NOMO-1 treated with dmso at 0.1 percent for 144 hours (cell line): ENCODE measurements around the gene OSCP1.
A peak's percentile ranks its signal among the peaks of the same experiment; 100 is the strongest.

ENCODE experiments used
- DNase-seq: peaks from one replicate; lab custom pipeline; 2025; ENCODE audit not compliant: unreplicated experiment; lab: John Stamatoyannopoulos, UW

Gene OSCP1

DNA sequence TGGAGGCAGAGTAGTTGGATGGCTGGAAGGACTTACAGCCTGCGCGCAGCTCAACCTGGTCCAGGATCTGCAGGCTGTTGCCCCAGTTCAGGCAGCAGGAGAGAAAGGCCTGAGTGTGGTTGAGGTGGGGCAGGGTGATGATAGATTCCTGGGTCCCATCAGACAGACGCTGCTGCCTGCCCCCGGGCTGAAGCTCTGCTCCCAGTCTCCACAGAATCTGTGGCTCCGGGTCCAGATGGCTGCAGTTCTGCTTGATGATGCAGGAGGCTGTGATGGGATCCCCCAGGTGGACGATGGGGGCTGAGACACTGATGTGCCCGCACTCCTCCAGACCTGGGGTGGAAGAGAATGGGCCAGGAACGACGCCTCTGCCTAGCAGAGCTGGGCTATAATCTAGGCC lies 25.1 kb upstream of the OSCP1 start:
- DNase-seq: no peak

DNA sequence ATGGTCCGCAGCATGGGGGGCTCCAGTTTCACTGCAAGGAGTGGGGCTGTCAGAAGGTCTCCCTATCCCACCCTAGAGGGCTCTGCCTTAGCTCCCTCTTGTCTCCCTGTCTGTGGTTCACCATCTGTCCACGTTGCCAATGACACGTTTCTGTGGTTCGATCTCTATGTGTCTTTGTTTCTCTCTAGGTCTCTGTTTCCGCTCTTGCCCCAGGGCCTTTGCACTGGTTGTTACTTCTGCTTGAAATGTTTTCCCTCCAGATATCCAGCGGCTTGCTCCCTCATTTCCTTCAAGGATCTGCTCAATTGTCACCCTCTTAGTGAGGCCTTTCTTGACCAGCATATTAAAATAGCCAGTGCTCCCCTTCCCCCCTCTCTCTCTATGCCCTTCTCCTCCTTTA lies 22.4 kb upstream of the OSCP1 start:
- DNase-seq: no peak

DNA sequence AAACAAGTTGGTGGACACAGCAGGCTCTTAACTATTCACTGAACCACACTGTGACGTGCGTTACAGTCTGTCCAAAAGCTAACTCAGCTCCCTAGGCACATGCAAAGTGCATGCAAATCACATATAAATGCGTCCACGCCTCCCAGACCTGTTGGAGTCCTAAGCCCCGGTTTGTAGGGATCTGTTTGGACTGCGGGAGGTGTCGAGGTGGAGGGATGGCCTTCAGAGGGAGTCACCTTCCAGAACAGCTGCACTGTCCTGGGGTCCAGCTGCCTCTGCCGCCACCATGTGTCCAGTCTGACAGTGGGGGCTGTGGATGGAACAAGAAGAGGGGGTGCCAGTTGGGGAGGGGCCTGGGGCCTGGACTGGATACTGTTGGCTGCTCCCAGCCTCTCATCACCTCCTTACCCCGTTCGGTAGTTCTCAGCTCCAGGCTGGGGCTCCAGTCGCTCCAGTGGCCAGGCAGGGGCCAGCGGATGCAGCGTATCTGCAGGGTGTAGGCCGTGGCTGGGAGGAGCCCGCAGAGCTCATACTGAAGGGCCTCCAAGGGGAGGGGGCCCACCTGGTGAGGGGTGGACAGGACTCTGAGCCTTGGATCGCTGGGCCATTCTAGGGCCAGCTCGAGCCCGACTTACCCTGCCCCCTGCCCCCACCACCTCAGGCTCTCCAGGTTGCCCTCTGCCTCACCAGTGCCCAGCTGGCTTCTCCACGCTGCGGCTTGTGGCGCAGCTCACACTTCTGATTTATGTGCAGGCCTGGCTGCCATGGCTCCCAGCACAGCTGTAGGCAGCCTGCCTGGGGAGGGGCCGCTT lies 21.8 kb upstream of the OSCP1 start:
- no peak for DNase-seq

DNA sequence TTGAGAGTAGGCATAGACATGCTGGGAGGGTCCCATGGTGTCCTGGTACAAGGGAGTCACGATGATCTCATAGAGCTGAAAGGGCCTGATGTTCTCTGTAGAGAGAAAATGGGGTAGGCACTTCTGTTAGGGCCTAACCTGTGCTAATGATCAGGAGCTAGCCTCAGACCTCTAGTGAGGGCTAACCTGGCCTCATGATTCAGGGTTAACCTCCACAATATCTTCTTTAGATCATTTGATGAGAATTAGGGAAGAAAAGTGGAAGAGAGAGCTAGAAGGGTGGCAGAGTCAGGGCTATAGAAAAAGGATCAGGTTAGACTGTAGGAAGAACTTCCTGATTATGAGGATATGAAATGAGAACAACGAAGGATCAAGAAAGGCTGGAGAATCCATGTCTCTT lies 18.9 kb upstream of the OSCP1 start:
- no peak for DNase-seq

DNA sequence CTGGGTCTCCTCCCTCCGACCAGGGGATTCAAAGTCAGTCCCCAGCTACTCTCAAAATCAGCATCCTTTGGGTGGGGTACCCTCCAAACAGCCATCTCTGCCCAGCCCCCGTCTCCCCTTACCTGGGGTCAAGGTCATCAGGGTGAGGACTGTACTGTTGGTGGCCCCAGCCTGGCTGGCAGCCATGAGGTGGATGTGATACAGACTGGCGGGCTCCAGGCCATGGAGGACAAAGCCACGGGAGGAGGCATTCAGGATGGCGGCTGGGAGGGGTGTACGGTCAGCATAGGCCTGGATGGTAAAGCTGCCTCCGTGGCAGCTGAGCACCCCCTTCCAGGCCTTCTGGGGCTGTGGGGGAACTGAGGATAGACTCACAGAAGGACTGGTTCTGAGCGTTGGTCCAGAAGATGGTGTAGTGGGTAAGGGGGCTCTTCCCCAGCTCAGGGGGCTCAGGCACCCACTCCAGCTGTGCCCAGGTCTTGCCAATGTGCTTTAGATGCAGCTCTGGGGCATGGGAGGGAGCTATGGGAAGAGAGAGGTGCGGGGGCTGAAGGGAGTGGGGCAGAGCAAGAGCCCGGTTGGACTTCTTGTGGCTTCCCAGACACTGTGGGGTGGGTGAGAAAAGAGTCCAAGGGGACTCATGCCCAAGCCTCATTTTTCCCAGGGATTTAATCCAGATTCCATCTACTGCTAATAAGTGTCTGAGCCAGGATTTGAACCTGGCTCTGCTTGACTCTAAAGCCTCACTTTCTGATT lies 17.6 kb upstream of the OSCP1 start:
- no peak for DNase-seq

DNA sequence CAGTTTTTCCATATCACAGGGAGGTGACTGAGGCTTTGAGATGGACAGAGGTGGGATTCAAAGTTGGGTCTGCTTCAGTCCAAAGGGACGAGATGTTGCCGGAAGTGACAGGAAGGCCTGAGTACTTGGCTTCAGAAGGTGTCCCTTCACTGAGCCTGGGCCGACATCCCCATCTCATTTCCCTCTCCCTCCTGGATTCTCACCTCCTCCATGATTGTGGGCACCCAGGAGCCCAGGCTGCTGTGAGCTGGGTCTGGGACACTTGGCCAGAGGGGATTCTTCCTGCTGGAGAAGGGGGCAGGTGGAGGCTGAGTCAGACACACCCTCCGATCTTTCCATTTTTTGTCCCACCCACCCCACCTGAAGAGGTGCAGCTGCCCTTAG lies 16.8 kb upstream of the OSCP1 start:
- DNase-seq: no peak

DNA sequence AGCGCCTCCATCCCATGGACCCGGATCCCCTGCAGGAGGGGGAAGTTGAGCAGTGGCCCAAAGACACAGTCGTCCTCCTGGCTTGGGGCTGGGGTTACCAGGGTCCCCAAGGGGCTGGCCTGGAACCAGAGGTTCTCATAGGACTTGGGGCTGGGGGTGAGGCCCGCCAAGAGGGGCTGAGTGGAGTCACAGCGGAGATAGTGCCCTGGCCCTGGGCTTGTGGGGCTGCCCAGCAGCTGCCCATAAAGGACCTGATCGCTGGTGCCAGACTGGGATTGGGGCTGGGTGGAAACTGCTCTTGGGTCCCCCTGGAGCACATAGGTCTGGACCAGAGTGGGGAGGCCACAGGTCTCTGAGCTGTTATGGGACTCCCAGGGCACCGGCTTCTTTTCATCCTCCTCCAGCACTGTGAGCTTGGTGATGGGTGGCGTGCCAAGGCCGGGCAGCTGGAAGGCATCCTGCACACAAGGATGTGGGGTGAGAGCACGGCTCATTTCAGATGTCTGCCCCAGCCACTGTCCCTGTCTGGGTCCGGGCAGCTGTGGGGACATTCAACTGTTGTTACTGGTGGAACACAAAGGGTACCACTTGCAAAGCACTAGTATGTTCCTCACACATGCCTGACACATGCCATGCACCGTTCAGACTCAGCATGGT lies 16.2 kb upstream of the OSCP1 start:
- no peak for DNase-seq

DNA sequence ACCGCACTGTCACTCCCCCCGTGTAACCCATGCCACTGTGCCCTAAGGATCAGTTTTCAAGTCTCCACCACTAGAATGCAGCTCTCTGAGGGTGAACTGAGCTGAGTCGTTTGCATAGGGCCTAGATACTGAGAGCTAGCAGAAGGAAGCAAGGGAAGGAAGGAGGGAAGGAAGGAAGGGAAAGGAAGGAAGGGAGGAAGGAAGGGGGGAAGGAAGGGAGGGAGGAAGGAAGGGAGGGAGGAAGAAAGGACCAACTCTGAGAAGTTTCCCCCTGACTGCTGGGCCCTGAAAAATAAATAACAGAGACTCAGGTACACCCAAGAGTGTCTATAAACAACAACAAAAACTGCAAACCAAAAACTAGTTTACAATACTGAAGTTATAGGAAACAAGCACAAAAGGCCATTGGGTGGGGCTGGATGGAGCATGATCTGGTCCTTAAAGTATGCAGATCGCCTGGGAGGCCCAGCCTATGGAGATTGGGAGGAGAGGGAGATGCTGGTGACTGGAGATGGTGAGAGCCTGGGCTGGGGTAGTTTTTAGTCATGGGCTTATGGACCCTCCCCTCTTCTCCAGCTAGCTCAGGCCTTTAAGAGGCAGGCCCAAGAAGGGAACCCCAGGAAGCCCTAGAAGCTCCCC lies 15.6 kb upstream of the OSCP1 start:
- DNase-seq: no peak

DNA sequence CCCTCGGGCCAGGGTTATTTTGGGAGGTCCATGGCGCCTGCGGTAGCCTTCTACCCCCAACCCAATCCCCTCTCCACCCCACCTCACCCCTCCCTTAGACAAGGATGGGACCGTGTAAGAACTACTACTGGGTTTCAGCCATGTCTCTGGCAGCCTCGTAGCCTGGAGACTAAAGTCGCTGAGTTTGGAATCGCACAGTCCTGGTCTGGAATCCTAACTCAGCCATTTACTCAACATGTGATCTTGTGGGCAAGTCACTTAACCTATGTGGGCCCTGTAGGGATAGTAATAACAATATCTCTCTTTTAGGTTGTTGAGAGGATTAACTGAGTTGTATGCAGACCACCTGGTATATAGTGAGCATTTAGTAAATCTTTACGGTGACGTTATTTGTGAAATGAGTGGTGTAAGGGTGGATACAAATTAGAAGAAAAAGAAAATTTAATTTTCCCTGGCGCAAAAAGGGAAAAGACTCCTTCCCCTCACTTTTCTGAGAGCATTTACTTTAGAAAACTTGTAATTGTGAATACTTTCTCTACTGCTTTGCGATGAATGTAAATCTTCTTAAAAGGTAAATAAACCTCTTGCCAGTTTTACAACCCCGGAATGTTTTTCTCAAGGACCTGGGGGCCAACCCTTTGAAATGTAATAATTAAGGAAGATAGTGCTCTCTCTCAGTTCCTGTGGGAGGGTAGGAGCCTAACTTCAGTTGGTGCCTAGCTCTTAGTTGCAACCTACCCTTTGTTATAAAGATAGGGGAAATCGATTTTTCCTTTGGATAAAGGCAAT lies 14.5 kb upstream of the OSCP1 start:
- no peak for DNase-seq

DNA sequence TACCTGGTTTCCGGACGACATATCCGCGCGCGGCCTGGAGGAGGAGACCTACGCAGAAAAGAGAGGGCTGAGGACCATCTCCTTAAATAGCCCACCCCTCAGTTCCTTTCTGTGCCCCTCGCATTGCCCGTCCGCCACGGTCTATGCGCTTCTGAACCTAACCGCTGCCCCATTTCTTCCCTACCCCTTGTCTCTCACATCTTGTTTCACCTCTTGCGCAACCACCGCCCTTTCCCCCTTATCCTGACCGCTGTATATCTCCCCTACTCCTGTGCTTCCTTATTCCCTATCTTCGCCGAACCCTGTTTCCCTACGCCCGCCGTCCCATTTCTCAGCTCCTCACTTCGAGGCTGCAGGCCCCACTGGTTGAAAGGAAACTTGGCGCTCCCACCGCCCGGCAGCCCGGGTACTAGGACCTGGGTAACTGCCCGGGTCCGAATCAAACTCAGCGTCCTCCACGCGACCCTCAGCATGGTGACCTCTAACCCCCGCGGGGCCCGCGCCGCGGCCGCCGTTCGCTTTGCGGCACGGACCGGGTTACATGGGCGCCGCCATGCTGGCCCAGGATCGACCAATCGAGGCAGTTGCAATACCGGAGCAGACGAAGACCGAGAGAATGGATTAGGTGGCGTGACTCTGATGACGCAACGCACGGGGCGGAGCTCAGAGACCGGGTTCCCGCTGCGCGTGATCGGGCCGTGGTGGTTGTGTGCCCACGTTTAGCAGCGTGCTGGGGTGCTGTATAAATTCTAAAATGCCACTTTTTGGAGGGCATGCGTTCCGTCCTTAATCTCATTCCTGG lies 13.8 kb upstream of the OSCP1 start, which contains the start of gene MRPS15:
MRPS15 (minus strand) TSS at position 582 of the 802 bp plus-strand sequence; CDS start at position 473, 109 bp downstream.
- DNase-seq: peak; percentile 95

DNA sequence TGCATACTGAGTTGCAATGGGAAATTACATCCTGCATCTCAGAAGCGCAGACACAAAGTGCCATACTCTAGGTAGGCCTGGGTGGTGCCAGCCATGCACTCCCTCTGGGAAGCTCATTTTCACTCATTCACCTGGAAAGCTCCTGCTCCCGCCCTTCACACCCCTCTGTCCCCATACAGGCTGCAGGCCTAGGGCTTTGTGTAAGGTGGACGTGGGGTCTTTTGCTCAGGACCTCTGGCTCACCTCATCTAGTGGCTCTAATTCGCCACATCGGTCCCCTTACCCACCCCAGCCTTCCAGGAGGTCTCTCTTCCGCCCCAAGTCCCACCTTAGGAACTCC lies 13.2 kb upstream of the OSCP1 start:
- no peak for DNase-seq

DNA sequence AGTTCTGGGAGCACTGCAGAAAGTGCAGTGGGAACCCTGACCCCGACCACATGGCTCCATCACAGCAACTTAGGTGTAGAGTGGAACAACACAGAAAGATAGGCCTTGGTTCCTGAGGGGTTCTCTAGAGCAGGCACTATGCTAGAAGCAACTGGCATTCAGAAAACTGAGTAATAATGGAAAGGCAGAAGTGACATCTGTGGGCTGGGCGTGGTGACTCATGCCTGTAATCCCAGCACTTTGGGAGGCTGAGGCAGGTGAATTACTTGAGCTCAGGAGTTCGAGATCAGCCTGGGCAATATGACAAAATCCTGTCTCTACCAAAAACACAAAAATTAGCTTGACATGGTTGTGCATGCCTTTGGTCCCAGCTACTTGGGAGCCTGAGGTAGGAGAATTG lies 8.7 kb upstream of the OSCP1 start:
- DNase-seq: peak; percentile 36

DNA sequence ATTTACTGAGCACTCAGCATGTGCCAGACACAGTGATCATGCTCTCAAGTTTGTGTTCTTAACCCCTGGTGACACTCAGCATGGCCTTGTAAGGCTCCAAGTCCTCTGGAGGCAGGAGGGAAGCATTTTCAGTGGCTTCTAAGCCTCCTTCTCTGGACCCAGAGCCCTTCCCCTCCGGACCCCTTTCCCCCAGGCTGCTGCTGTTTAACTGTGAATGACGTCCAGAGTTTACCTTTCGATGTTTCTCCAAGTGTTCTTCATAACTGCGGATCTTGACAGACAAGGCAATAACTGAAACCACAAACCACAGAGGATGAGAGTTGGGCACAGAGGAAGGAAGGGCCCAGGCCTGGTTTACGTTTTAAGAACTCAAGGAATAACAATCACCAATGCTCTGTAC lies 7.4 kb upstream of the OSCP1 start:
- peak; percentile 15 for DNase-seq

DNA sequence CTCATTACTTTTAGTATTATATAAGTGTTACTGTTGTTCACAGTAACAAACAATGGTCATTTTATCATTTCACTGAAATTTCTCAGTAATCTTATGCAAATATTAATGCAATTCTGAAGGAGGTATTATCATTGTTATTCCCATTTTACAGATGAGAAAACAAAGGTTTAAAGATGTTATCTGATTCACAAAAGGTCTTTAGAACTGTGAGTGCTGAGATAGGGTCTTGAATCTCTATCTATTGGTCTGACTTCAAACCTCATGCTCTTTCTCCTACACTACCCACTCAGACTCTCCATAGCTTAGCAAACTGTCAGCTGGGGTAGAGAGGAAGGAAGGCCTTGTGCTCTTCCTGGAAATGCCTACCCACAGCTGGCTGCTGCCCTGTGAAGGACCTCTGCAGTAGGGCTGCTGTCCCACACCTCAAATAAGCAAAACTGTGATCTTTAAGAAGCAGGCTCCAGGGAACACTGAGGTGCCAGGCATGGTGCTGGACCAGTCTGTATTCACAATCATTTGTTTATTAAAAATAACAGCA lies 6.2 kb upstream of the OSCP1 start:
- DNase-seq: no peak

DNA sequence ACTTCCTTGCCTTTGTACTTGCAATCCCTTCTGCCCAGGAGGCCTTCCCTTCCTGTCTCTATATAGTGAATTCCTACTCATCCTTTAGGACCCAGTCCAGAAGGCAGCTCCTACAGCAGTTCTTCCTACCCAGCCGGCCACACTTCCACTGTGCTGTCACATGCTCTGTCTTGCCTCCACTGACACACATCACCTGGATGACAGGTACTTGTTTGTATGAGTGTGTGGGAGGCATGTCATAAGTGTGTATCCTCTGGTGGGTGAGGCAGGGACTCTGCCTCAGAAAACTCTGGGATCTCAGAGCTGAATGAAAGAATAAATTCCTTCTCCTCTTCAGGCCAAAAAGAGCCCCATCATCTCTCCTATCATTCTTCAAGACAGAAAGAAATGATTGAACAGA lies 5.1 kb upstream of the OSCP1 start:
- DNase-seq: no peak

DNA sequence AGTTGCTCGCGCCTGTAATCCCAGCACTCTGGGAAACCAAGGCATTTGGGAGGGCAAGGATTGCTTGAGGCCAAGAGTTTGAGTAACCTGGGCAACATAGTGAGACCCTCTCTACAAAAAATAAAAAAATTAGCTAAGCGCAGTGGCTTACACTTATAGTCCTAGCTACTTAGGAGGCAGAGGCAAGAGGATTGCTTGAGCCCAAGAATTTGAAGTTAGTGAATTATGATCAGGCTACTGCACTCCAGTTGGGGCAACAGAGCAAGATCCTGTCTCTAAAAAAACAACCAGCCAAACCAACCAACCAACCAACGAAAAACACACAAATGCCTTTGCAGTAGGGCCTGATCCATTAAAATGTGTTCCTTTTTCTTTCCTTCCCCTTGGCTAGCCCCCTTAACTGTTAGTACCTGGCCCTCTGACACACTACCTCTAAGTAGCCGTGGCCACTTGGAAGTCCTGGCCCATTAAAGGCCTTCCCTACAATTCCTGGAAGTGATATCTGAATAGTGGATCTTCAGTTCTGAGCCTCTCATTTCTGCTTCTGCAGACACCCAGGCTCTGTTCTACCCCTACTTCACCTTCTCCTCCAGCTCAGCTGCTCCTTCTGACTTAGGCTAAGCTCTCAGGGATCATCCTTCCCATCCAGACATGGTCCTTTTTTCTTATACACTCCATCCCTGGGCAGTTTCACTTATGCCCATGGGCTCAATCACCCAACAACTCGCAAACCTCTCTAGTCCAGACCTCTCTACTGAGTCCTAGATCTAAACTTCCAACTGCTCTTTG lies 3.5 kb upstream of the OSCP1 start:
- DNase-seq: no peak

DNA sequence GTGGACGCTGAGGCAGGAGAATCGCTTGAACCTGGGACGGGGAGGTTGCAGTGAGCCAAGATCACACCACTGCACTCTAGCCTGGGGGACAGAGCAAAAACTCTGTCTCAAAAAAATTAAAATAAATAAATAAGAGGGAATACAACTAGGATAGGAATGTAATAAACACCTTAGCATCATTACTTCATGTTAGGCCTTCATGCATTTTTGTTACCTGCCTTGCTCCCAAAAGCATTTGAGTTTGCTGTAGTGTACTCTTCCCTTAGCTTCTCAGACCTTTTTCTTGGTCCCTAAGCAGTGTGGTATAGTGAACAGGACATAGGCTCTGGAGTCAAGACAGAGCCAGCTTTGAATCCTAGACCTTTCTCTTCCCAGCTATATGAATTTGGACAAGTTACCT lies 2.8 kb upstream of the OSCP1 start:
- no peak for DNase-seq

DNA sequence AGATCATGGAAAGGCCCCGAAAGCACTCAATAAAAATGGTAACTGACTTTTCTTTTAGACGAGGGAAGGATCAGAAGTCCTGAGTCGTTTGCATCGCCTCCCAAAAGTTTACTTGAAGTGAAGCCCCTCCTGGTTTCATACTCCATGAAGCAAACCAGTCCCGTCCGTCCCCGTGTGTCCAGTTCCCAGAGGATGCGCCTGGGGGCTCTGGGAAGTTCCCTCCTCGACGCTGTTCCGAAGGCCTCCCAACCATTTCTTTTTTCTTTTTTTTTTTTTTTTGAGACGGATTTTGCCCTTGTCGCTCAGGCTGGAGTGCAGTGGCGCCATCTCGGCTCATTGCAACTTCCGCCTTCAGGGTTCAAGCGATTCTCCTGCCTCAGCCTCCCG lies 661 bp upstream of the OSCP1 start:
- DNase-seq: no peak

DNA sequence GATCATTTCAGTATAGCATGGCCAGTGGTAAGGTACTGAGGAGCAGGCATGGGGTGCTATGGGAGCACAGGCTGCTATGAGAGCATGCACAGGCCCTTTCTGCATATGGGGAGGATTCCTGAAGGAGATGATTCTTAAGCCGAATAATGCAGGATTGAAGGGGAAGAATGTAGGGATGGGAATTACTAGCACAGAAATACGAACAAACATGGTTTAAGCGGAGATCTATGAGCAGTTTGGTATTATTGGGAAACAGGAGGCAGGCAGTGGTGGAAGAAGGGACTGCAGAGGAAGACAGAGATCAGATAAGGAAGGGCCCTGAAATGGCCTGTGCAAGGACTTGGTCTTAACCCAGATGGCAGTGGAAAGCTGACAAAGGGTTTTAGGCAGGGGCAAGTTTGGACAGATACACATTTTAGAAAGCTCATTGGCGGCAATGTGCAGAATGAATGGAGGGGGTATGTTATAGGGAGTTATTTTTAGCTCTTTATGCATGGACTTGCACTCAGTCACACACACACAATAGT lies 1.7 kb downstream of the OSCP1 start:
- no peak for DNase-seq
